Thyroid gland (tissue), 4 donors: ENCODE results near the gene KSR1. TPM values are rescaled to one million over a fixed set of nuclear protein-coding genes. Genes with fewer than 3 reads are reported as not detected.

ENCODE experiments used
- DNase-seq, 2 donors: peaks; one replicate each; pipeline ENCODE4 v3.0.0-alpha.2; 2019
- H3K27ac ChIP-seq, 3 donors: fragments of 200-600 bp; sonication (generic); 1 replicate in 2 of 3; 2 replicates in 1 of 3; pipeline ENCODE4 v1.5.1; 2016 to 2019; ENCODE audit warnings: mild to moderate bottlenecking in 1 of 3, moderate library complexity in 1 of 3
- H3K27me3 ChIP-seq: fragments of 200-600 bp; sonication (generic); one replicate; pipeline ENCODE4 v1.5.1; 2019
- H3K36me3 ChIP-seq, 2 donors: fragments of 200-600 bp; sonication (generic); one replicate each; pipeline ENCODE4 v1.5.1; 2016 to 2019
- H3K4me1 ChIP-seq, 2 donors: fragments of 200-600 bp; sonication (generic); one replicate each; pipeline ENCODE4 v1.5.1; 2017 to 2019
- H3K4me3 ChIP-seq, 3 donors: fragments of 200-600 bp; sonication (generic); replicated peaks in 1 of 3; 1 replicate in 2 of 3; 2 replicates in 1 of 3; pipeline ENCODE4 v1.5.1; 2016; ENCODE audit warnings: mild to moderate bottlenecking in 1 of 3
- H3K9me3 ChIP-seq: fragments of 200-600 bp; sonication (generic); one replicate; pipeline ENCODE4 v1.5.1; 2017
- CTCF ChIP-seq, 6 experiments: fragments of 200-600 bp in 3 of 6; fragments of 450-650 bp in 3 of 6; sonication (generic) in 3 of 6; IDR thresholded peaks; one replicate each; pipeline ENCODE4 v1.5.1; 2016 to 2019; ENCODE audit warnings: antibody characterized with exemption in 6 of 6, mild to moderate bottlenecking in 2 of 6, inconsistent platforms in 1 of 6, moderate library complexity in 1 of 6
- POLR2A ChIP-seq, 2 donors: fragments of 450-650 bp; IDR thresholded peaks; one replicate each; pipeline ENCODE4 v1.6.1; 2017; ENCODE audit warnings: antibody characterized with exemption in 2 of 2, mild to moderate bottlenecking in 2 of 2, moderate library complexity in 1 of 2
- WGBS, 2 donors: methylation state at CpG; one replicate each; pipeline ENCODE4 v1.1.5; 2017; 5-methylcytosine and 5-hydroxymethylcytosine counted together
- intact Hi-C: fragments of 100-400 bp; cut with DNase I; formaldehyde crosslinking; loops from one replicate; pipeline ENCODE4 v1.15.1; 2023
- total RNA-seq, 4 donors: library from RNA; depleted of rRNA; stranded (reverse); fragments of >200 nt; gene quantifications; one replicate each; pipeline ENCODE4 v1.2.3, GENCODE V29; 2016

KSR1 gene
- total RNA-seq, 4 donors from 2014 or later, result 35.9 to 75.5 (median 67.7) TPM

GRCh38 chr17:27657620-27658019 is 201.4 kb downstream of the KSR1 start:
- Histone ChIP-seq H3K36me3 (no peaks in the 10 kb centered on the region), H3K4me3 (no peak overlapping the region), H3K9me3 (no peaks in the 10 kb centered on the region), H3K27me3 (no peaks in the 10 kb centered on the region), H3K27ac (no peak overlapping the region), H3K4me1 (no peaks in the 10 kb centered on the region)
- DNase-seq, result no peak
- WGBS, 2 donors, result 54 to 60% methylated on average over 5 of the region's 5 CpGs
- intact Hi-C loops, result no loop called here
- TF ChIP-seq POLR2A (IDR thresholded peaks at IDR 0.05) (no peak), CTCF (IDR thresholded peaks at IDR 0.05) (no peak)

- Histone ChIP-seq H3K27me3 (no peaks in the 10 kb centered on the region), H3K27ac (no peak overlapping the region), H3K36me3 (no peaks in the 10 kb centered on the region), H3K9me3 (no peaks in the 10 kb centered on the region), H3K4me1 (no peaks in the 10 kb centered on the region), H3K4me3 (no peak overlapping the region)
- 86% methylated on average over 6 of the region's 6 CpGs for WGBS, 2 donors
- no peak for DNase-seq
- intact Hi-C loops, result no loop called here
- no peak for TF ChIP-seq POLR2A (IDR thresholded peaks at IDR 0.05)
Measured at GRCh38 chr17:27659683-27660082, 203.4 kb downstream of the KSR1 start.

- H3K4me3 ChIP-seq, result no peak overlapping the region
- no peak for TF ChIP-seq CTCF (IDR thresholded peaks at IDR 0.05)
- TF ChIP-seq POLR2A (IDR thresholded peaks at IDR 0.05), result no peak
- 30 to 85% methylated on average over 2 of the region's 3 CpGs for WGBS, 2 donors
- peak in 1 of 2 donors; percentile 13 for DNase-seq
- H3K9me3 ChIP-seq, result no peaks in the 10 kb centered on the region
- H3K27ac ChIP-seq, result no peak overlapping the region
- H3K27me3 ChIP-seq, result no peaks in the 10 kb centered on the region
- H3K36me3 ChIP-seq, result no peaks in the 10 kb centered on the region
- no peaks in the 10 kb centered on the region for H3K4me1 ChIP-seq
- intact Hi-C loops, result no loop called here
Measured at GRCh38 chr17:27660436-27660835, 204.2 kb downstream of the KSR1 start.

- DNase-seq, result no peak
Measured at GRCh38 chr17:27663936-27664605, 207.8 kb downstream of the KSR1 start.

GRCh38 chr17:27664606-27664965 is 208.3 kb downstream of the KSR1 start:
- 85 to 87% methylated on average over 2 of the region's 2 CpGs for WGBS, 2 donors
- Histone ChIP-seq H3K36me3 (no peaks in the 10 kb centered on the region), H3K27ac (no peak overlapping the region), H3K4me1 (no peaks in the 10 kb centered on the region), H3K9me3 (no peaks in the 10 kb centered on the region), H3K27me3 (no peaks in the 10 kb centered on the region), H3K4me3 (no peak overlapping the region)
- no peak for DNase-seq
- TF ChIP-seq CTCF (IDR thresholded peaks at IDR 0.05) (no peak), POLR2A (IDR thresholded peaks at IDR 0.05) (no peak)
- intact Hi-C loops, result no loop called here

More at GRCh38 chr17:27663936-27664605, 207.8 kb downstream of the KSR1 start:
- Histone ChIP-seq H3K27me3 (no peaks in the 10 kb centered on the region), H3K4me3 (no peak overlapping the region), H3K36me3 (no peaks in the 10 kb centered on the region), H3K27ac (no peak overlapping the region), H3K9me3 (no peaks in the 10 kb centered on the region), H3K4me1 (no peaks in the 10 kb centered on the region)
- no peak for TF ChIP-seq CTCF (IDR thresholded peaks at IDR 0.05)
- no peak for TF ChIP-seq POLR2A (IDR thresholded peaks at IDR 0.05)
- intact Hi-C loops, result no loop called here
- 88 to 90% methylated on average over 5 to 8 of the region's 8 CpGs for WGBS, 2 donors
